HG02970 (cell line): ENCODE data around the gene DOCK4.

ENCODE experiments used
- ATAC-seq: cut with Tn5 transposase; IDR thresholded peaks from one replicate; pipeline ENCODE4 v1.9.1; 2021; ENCODE audit warnings: mild to moderate bottlenecking, moderate library complexity, moderate number of reproducible peaks; ENCODE audit not compliant: unreplicated experiment, low FRiP score

DOCK4 gene

DNA sequence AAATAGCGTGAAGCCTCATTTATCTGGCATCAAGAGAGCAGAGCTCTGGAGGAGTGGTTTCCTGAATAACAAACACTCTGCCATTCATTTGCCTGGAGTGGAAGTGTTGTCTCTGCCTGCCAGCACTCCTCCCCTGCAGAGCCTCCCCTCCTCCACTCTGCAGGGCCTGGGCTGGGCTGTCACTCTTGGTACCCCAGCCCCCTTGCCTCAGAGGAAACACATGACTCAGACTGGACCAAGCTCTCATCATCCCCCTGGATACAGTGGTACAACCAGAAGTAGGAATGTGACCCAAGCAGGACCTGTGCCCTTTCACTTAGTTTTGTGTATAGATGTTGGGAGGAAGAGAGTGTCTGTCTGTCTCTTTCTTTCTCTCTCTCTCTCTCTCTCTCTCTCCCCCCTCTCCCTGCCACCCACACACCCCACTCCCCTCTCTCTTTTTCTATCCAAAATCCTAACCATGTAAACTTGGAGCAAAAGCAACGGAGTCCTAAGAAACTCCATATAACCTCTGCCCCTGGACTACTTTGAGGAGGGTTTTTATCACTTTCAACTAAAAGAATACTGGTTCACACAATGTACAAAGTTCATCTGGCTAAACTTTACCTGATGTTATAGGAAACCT lies 43.9 kb downstream of the DOCK4 start:
- ATAC-seq = no peak

DNA sequence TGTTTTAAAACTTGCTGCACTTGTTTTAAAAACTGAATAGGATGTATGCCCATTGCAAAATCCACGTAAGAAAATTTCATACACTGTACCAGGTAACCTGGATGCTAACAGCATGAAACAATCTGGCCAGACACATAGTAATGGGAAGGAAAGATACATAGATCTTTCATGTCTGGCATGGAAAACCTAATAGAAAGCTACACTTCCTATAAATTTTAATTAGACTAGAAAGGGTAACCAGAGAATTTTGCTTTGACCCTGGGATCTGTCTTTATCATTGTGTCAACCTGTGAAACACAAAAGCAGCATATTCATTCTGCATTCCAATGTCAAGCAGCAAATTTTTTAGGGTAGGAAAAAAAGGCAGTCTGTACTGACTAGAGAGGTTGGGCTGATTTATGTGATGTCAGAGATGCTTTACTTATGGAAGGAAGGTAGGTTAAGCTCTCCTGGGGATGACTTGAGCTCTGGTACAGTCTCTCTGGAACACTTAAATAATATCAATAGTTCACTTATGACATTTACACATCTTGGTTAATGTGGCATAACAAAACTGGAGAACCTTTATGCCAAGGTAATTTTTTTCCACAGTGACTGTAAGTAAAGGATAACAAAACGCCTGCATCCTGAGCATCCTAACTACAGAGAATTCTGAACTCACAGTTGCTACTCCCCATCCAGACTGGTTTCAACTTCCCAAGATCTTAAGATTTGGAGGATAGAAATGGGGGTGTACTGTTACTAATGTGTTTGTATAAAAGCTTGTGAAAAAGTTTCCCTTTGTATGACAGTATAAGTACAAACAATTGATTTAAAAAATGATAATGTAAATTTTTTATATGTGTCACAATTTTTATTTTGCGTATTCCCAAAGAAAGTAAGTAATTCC lies 44.7 kb downstream of the DOCK4 start:
- no peak for ATAC-seq

DNA sequence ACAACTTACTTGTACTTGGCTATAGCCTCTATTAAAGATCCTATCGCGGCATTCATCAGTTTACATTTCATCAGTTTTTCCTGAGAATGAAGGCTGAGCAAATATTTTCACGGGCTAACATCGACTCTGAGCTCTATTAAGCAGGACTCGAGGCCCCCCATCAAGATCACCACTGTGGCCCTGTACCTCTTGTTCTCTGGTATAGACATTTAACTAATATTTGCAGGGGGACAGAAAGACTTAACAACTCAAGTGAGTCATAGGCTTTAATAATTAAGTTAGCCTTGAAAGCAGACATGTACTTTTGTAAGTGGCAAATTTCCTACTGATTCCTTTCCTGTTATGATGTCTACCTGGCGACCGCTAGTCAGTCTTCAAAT lies 45.4 kb downstream of the DOCK4 start:
- no peak for ATAC-seq

DNA sequence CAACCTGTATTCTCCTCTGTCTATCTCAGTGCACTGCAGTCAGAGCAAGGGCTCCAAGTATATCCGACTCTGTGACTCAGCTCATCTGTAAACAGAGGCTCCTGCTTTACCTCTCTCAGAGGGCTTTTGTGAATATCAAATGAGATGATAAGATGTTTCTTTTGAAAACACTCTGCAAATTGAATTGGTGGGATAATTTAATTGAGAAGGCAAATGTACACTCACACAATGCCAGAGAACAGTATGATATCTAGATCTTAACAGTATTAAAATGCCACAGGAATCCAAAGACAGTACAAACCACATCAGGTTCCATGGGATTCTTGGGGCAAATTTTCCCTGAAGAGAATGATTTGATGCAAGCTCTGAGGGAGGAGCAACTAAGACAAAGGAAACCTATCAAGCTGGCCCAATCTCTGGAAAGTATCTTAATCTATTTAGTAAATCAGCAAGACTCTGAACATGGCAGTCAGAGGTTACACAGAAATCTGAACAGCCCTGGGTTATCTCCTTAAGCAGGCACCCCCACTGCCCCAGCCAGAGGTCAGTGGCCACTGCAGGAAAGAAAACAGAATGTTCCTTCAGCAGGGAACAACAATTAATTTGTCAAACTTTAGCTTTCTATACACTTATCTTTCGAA lies 45.9 kb downstream of the DOCK4 start:
- no peak for ATAC-seq

DNA sequence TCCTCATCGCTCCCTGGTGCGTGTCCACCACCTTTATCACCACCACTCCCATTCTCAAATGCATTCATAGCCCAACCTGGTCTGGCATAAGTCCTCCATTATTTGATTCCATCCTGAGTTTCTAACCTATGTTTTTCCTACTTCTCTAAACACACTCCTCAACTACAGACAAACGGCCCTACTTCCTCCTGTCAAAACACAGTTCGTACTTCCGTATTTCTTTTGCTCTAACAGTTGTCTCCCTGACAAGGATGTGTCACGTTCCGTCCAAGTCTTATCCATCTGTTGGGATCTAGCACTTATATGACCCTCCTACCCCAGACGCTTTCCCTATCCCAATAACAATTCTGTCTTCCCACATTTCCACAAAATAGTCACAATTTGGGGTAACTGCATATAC lies 46.8 kb downstream of the DOCK4 start:
- ATAC-seq = no peak

DNA sequence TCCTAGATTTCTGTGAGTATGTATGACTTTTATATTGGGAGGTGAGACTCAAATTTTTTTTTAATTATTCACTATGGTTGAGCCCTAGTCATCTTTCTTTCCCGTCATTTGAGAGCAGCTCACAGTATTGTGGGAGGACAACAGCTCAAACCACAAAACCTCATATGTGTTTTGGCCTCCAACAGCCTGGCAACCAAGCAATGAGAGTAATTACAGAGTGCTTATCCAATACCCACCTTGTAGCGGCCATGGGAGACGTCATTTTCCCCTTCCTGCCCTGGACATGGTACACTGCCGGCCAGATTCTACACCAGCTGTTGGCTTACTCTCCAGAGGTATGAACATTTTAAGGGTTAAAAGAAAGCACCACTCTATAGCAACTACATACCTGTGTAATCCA lies 49.1 kb downstream of the DOCK4 start:
- no peak for ATAC-seq

DNA sequence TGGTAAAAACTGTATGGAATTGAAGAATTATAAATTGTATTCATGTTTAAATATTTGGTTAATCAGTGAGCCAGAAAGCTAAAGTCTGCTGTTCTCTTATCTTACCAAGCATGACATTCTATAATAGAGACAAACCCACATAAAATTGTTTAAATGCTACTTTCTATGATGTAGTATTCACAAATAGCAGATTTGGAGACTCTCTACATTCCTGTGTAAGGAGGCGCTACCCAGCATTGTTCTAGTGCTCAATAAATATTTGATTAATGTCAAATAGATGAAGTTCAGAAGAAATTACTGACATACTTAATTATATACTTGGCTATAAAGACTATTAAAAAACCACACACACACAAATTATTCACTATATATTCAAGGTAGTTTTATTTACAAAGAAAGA lies 49.8 kb downstream of the DOCK4 start:
- ATAC-seq = no peak

DNA sequence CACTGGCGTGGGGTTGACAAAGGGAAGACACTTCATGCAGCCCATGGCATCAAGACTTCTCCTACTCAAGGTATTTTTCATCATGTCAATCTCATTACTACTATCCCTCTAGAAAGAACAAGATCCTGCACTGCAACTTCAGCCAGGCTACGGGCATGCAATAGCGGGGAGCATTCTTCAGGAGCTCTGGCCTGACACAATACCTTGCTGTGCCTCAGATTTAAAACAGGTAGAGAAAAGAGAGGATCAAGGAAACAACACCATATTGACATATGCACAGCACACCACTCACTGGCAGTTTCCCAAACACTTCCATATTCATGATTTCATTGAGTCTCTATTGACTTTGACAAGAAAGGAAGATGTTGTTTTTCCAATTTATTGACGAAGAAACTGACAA lies 51.5 kb downstream of the DOCK4 start:
- ATAC-seq = no peak

DNA sequence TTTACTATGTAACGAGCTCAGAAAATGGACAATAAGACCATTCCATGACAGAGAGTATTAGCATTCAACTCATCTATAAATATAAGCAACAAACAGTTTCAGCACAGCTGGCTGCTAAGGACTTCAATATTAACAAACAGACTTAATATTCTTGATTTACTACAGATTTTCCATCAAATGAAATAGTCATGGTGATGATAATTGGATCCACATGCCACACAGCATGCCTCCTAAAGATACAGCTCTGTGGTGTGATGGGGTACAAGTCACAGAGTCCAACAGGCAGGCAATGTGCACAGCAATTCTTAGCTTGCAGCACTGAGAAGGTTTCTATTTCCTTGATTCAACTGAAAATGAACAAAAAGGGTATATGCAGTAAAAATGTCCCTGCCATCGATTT lies 54.0 kb downstream of the DOCK4 start:
- ATAC-seq = no peak

DNA sequence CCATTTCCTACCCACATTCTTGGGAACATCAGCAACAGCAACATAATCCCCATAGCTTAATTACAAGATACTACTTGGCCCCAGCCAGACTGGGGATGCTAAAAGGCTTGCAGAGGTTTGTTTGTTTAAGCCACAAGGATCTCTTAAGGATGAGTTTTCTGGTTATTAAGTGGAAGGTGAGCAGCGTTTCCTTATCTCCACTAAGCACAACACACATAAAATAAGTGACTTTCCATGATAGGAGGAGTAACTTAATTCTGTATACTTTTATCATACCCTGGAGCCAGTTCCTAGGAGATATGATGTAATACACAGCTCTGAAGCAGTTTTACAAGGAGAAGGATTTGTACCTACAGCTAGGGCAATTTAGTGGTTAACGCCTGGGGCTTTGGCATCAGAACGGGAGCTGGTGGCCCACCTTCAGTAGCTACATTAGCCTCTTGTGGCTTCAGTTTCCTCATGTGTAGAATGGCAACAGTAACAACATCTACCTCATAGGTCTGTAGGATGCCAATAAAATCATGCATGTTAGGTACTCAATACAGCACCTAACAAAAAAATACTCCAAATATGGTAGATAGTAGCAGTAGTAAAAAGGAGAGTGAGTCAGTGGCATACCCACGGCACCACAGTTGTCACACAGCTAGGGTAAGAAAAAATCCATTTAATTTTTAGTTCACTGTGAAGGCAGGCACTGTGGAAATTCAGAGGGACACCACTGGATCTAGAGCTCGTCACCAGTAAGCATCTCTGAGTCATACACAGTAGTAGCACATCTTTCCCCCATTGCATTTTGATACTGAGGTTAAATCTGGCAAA lies 55.2 kb downstream of the DOCK4 start:
- no peak for ATAC-seq

DNA sequence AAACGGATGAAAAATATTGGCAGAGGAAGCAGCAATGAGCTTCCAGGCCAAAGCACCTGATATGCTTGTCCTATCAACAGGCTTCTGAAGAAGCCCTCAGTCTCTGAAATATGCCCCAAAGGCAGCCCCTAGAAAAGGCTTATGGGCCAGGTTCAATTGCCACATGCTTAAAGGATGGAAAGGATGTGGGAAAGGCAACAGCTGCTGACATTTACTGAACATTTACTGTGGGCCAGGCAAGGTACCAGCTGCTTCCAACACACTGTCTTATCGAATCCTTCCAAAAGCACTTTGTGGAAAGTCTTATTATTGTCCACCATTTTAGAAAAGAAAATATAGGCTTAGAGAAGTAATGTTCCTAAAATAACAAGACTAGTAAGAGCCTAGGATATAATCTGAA lies 56.5 kb downstream of the DOCK4 start:
- no peak for ATAC-seq

DNA sequence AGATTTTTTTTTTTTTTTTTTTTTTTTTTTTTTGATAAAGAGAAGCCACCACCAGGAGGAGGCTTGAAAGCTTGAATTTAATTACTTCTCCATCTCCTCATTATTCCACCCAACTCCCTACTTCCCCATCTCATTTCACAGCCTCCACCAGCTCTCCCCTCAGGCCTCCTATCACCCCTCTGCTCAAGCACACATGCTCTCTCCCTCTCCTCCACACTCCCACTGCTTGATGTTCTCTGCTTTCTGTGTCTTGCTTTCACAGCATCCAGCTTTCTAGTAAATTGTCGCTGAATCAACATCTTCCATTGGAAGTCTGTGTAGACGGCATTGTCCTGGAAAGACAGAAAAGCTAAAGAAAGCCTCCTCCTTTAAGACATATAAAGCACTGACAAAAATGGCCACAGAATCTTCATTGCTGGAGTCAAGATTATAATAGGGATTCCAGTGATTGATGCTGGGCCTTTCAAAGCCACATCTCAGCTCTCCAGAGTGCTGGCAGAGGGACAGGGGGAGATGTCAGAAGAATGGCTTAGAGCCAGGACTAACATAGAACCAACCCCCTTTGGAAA lies 58.3 kb downstream of the DOCK4 start:
- ATAC-seq = no peak

DNA sequence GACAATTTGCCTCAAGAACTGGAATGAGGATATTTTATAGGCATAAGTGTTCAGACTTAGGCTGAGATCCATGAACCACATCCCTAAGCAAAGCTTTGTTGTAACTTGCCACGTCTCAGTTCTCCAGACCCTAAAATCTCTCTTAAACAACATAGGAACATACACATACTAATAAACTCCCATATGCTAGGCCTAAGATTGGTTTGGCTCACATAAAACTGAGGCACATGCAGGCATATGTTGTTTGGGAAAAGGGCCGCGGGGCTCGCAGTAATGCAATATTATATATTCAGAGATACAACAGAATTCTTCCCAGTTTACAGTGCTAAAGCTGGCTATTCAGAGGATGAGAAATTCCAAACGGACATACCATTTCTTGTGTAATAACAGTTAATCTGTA lies 61.0 kb downstream of the DOCK4 start:
- ATAC-seq = no peak

DNA sequence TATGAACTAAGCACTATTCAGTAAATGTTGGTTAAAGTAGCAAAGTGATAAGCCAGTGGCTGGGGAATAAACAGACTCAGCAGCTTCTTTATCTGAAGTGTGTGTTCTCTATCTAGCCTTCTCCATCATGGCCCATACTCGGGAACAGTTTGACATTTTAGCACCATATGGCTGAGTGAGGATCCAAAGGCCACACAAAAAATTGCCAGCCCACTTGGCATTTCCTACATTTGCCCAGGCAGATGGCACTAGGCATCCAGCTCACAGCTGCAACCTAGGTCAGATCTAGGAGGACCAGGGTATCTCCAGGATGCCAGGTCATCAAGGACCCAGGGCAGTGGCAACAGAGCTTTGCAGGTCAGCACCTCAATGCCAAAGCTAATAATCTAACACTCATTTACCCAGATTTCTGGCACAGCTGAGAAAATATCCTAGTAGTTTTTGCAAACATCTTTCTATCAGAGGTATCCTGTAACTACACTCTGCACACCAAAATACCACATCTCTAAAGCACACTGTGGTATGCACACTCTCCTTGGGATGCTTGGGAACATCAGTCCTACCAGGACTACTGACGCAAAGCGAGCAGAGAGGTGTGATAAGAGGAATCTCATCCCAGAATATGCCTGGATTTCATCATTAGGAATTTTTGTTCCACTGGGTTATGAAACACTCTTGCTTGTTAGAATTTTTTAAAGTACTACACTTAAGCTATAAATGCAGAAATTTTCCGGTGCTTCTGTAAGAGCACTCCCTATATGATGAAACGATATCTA lies 61.7 kb downstream of the DOCK4 start:
- ATAC-seq = no peak

DNA sequence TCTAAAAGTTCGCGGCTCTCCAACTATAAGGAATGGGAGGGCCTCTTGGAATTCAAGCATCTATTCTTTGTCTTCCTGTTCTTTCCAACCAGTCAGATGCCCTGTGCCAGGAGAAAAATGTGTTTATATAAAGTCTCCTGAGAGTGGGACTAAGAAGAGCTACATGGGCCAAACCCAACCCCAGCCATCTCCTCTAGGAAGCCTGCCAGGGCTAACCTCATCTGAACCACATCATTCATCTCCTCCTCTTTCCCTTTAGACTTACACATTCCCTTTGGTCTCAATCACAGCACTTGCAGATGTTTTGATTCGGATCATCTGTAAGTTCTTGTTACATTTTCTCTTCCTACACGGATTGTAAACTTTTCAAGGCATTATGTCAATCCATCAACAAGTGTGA lies 62.6 kb downstream of the DOCK4 start:
- ATAC-seq = no peak

DNA sequence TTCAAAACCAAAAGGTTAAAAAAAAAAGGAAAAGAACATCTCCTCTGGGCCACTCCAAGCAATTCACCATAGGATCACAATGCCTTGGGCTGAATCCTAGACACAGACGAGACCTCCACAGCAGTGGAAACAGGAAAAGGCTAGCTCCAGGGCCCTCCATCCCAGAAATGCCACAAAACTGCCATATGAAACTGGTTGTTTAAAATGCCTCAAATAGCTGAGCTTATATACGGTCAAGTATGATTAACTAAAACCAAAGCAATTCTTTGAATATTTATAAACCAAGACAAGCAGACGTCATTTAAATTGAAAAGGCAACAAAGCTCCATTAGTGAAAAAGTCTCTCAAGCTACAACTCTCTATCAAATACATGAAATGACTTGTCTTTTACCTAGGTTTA lies 63.1 kb downstream of the DOCK4 start:
- no peak for ATAC-seq

DNA sequence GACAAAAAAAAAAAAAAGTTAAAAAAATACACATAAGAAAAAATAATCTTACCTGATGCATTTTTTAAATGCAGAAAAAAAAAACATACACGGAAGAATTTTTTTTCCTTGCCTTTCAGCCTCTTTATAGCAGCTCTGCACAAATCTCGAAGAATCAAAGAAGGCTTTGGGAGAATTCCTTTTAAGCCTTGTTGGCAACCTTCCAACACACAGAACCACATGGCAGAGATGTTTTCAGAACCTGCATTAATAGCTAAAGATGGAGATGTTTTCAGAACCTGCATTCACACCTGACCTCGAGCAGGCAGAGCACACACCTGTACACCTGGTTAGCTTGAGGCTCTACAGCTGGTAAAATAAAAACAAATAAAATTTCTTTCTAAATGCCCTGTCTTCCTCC lies 65.6 kb downstream of the DOCK4 start:
- ATAC-seq = no peak

DNA sequence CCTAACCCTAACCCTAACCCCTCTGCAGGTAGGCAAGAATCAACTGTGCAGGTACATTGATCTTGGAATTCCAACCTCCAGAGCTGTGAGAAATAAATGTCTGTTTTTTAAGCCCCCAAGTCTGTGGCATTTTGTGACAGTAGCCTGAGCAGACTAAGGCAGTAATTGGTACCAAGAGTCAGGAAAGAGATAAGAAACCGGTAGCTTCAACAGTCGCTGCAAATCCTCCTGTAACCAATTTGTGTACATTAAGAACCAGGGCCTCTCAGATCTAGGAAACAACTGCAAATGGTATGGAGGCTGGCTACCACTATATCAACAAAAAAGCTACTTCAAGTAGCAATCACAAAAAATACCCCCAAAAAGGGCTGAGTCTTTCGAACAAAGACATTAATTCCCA lies 67.3 kb downstream of the DOCK4 start:
- ATAC-seq = no peak

DNA sequence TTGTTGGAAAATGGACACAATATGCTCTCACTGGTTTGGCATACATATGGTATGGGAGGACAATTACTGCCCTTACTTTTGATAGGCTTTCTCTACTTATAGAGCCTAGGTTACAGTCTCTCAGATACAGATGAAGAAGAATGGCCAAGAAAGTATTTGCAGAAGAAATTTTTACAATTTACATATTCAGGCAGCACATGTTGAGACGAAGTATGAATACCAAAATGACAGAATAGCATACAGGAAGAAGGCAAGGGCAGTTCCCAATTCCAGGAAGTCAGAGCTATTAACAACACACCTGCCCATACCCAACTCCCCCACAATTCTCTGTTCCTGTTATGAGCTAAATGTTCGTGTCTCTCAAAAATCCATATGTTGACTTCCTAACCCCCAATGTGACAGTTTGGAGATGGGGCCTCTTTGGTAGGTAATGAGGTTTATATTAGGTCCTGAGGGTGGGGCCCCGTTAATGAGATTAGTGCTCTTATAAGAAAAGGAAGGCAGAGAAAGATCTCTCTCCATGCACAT lies 67.8 kb downstream of the DOCK4 start:
- no peak for ATAC-seq
